H9 (cell line): ENCODE measurements around the gene DIO1. TPM values are rescaled to one million over a fixed set of nuclear protein-coding genes. Genes with fewer than 3 reads are reported as not detected.

ENCODE experiments used
- DNase-seq: peaks from one replicate; pipeline ENCODE4 v3.0.0-alpha.2; 2017
- H2AFZ ChIP-seq: one replicate; pipeline ENCODE4 v1.6.1; 2013; ENCODE audit warnings: mild to moderate bottlenecking, low read length, control low read depth, moderate library complexity
- H2AK5ac ChIP-seq: 2 replicates; pipeline ENCODE4 v1.6.1; 2013; ENCODE audit warnings: low read length, control low read depth, mixed read lengths; ENCODE audit not compliant: insufficient read length
- H2BK120ac ChIP-seq: one replicate; pipeline ENCODE4 v1.6.1; 2013; ENCODE audit warnings: low read depth, mild to moderate bottlenecking, low read length, control low read depth, inconsistent platforms; ENCODE audit not compliant: poor library complexity, severe bottlenecking
- H2BK12ac ChIP-seq: 2 replicates; pipeline ENCODE4 v1.6.1; 2013; ENCODE audit warnings: low read length, control low read depth, mixed read lengths, low read depth; ENCODE audit not compliant: insufficient read length
- H2BK15ac ChIP-seq: 2 replicates; pipeline ENCODE4 v1.6.1; 2013; ENCODE audit warnings: low read depth, low read length, control low read depth
- H2BK20ac ChIP-seq: one replicate; pipeline ENCODE4 v1.6.1; 2013; ENCODE audit warnings: low read depth, mild to moderate bottlenecking, low read length, control low read depth, inconsistent platforms; ENCODE audit not compliant: poor library complexity, severe bottlenecking
- H2BK5ac ChIP-seq: 2 replicates; pipeline ENCODE4 v1.6.1; 2013; ENCODE audit warnings: low read length, control low read depth, mixed read lengths; ENCODE audit not compliant: insufficient read length
- H3K14ac ChIP-seq: 2 replicates; pipeline ENCODE4 v1.6.1; 2013; ENCODE audit warnings: low read length, control low read depth; ENCODE audit not compliant: insufficient read depth
- H3K18ac ChIP-seq: 2 replicates; pipeline ENCODE4 v1.6.1; 2013; ENCODE audit warnings: low read depth, mild to moderate bottlenecking, mixed read lengths, low read length, control low read depth; ENCODE audit not compliant: insufficient read length
- H3K23ac ChIP-seq: 2 replicates; pipeline ENCODE4 v1.6.1; 2013; ENCODE audit warnings: low read length, control low read depth, mixed read lengths, low read depth; ENCODE audit not compliant: insufficient read length
- H3K23me2 ChIP-seq: 2 replicates; pipeline ENCODE4 v1.6.1; 2013; ENCODE audit warnings: low read depth, mild to moderate bottlenecking, mixed read lengths, low read length, control low read depth; ENCODE audit not compliant: insufficient read length, poor library complexity, severe bottlenecking
- H3K27ac ChIP-seq: 2 replicates; pipeline ENCODE4 v1.5.1; 2013; ENCODE audit warnings: low read length, control low read depth, mixed read lengths, low read depth; ENCODE audit not compliant: insufficient read length
- H3K27me3 ChIP-seq: 2 replicates; pipeline ENCODE4 v1.6.1; 2013; ENCODE audit warnings: low read length, control low read depth, inconsistent platforms; ENCODE audit not compliant: insufficient read depth
- H3K4ac ChIP-seq: 2 replicates; pipeline ENCODE4 v1.6.1; 2013; ENCODE audit warnings: low read depth, mild to moderate bottlenecking, control low read depth, inconsistent platforms, low read length, moderate library complexity
- H3K4me1 ChIP-seq: 2 replicates; pipeline ENCODE4 v1.6.1; 2013; ENCODE audit warnings: low read length, control low read depth, inconsistent platforms; ENCODE audit not compliant: insufficient read depth
- H3K4me2 ChIP-seq: 2 replicates; pipeline ENCODE4 v1.6.1; 2013; ENCODE audit warnings: low read length, control low read depth, mixed read lengths; ENCODE audit not compliant: insufficient read length, insufficient read depth
- H3K56ac ChIP-seq: 2 replicates; pipeline ENCODE4 v1.6.1; 2013; ENCODE audit warnings: low read depth, mild to moderate bottlenecking, mixed read lengths, low read length, control low read depth; ENCODE audit not compliant: insufficient read length
- H3K79me1 ChIP-seq: 2 replicates; pipeline ENCODE4 v1.6.1; 2013; ENCODE audit warnings: low read depth, mild to moderate bottlenecking, moderate library complexity, low read length, control low read depth, inconsistent platforms; ENCODE audit not compliant: insufficient read depth, poor library complexity, severe bottlenecking
- H3K79me2 ChIP-seq: 2 replicates; pipeline ENCODE4 v1.6.1; 2013; ENCODE audit warnings: low read length, control low read depth, inconsistent platforms; ENCODE audit not compliant: insufficient read depth
- H3K9ac ChIP-seq: 2 replicates; pipeline ENCODE4 v1.6.1; 2013; ENCODE audit warnings: low read length, control low read depth, mixed read lengths; ENCODE audit not compliant: insufficient read length; ENCODE audit errors: extremely low read depth
- H3K9me3 ChIP-seq: one replicate; pipeline ENCODE4 v1.6.1; 2013; ENCODE audit warnings: low read depth, low read length, inconsistent platforms; ENCODE audit not compliant: control insufficient read depth
- H3T11ph ChIP-seq: one replicate; pipeline ENCODE4 v1.6.1; 2013; ENCODE audit warnings: mild to moderate bottlenecking, low read length, control low read depth, inconsistent platforms
- H4K20me1 ChIP-seq: one replicate; pipeline ENCODE4 v1.6.1; 2013; ENCODE audit not compliant: control insufficient read depth, insufficient read length, insufficient read depth
- H4K5ac ChIP-seq: 2 replicates; pipeline ENCODE4 v1.6.1; 2013; ENCODE audit warnings: low read depth, mild to moderate bottlenecking, mixed read lengths, low read length, control low read depth; ENCODE audit not compliant: insufficient read length
- H4K8ac ChIP-seq: replicated peaks from 2 replicates; pipeline ENCODE4 v1.6.1; 2013; ENCODE audit warnings: low read length, control low read depth, mixed read lengths, low read depth; ENCODE audit not compliant: insufficient read length
- H4K91ac ChIP-seq: 2 replicates; pipeline ENCODE4 v1.6.1; 2013; ENCODE audit warnings: low read depth, mild to moderate bottlenecking, moderate library complexity, mixed read lengths, low read length, control low read depth; ENCODE audit not compliant: insufficient read length
- H3K27ac Mint-ChIP-seq, 3 experiments: 2 replicates in 2 of 3; 3 replicates in 1 of 3; pipeline ENCODE4 v1.8.0; 2020 to 2021; ENCODE audit warnings: mixed read lengths in 3 of 3, mild to moderate bottlenecking in 1 of 3, moderate library complexity in 1 of 3
- H3K27me3 Mint-ChIP-seq: 2 replicates; pipeline ENCODE4 v1.8.0; 2021; ENCODE audit warnings: low read depth, mild to moderate bottlenecking, moderate library complexity, mixed read lengths
- H3K36me3 Mint-ChIP-seq, 3 experiments: 2 replicates in 2 of 3; 3 replicates in 1 of 3; pipeline ENCODE4 v1.8.0; 2020 to 2021; ENCODE audit warnings: low read depth in 3 of 3, mixed read lengths in 3 of 3; ENCODE audit not compliant: insufficient read depth in 1 of 3
- H3K4me1 Mint-ChIP-seq, 2 experiments: 2 replicates each; pipeline ENCODE4 v1.8.0; 2020; ENCODE audit warnings: mixed read lengths in 2 of 2
- H3K4me3 Mint-ChIP-seq, 2 experiments: 2 replicates in 1 of 2; 3 replicates in 1 of 2; pipeline ENCODE4 v1.8.0; 2020 to 2021; ENCODE audit warnings: mild to moderate bottlenecking in 2 of 2, mixed read lengths in 2 of 2, moderate library complexity in 1 of 2
- H3K9me3 Mint-ChIP-seq, 2 experiments: 2 replicates in 1 of 2; 3 replicates in 1 of 2; pipeline ENCODE4 v1.8.0; 2020; ENCODE audit warnings: mild to moderate bottlenecking in 2 of 2, mixed read lengths in 2 of 2, moderate library complexity in 1 of 2
- CTCF ChIP-seq: fragments of 200-600 bp; sonication (generic); conservative IDR thresholded peaks from 3 replicates; pipeline ENCODE4 v1.8.0; 2021; ENCODE audit warnings: antibody characterized with exemption, mild to moderate bottlenecking
- WGBS: extraction: QIAGEN DNeasy Blood & Tissue Kit; methylation state at CpG from one replicate; pipeline ENCODE4 v1.1.7; 2013; ENCODE audit warnings: missing lambda C conversion rate, low lambda C conversion rate, mixed read lengths; ENCODE audit not compliant: insufficient read length; ENCODE audit errors: extremely low coverage; 5-methylcytosine and 5-hydroxymethylcytosine counted together
- total RNA-seq: library from RNA; stranded (reverse); gene quantifications from 2 replicates; pipeline ENCODE4 v1.2.1, GENCODE V29; 2021

Gene DIO1
- total RNA-seq, 1 experiment from 2014 or later = not detected

GRCh38 chr1:53891018-53891417 is 3.0 kb upstream of the DIO1 start:
- Mint-ChIP-seq H3K27ac (no peak overlapping the region), H3K9me3 (no peaks in the 10 kb centered on the region), H3K27me3 (peaks cover 10% of the 10 kb centered on the region), H3K4me3 (no peak overlapping the region), H3K4me1 (peaks cover 12 to 19% of the 10 kb centered on the region in 2 experiments), H3K36me3 (peaks cover 0 to 15% (median 4%) of the 10 kb centered on the region in 3 experiments; a peak in 3 of 7 replicates)
- H2AFZ ChIP-seq = no peak overlapping the region
- H3K18ac ChIP-seq = no peak overlapping the region
- H2BK120ac ChIP-seq = no peak overlapping the region
- no peak overlapping the region for H3K23ac ChIP-seq
- H3K27me3 ChIP-seq = no peaks in the 10 kb centered on the region
- H4K91ac ChIP-seq = no peak overlapping the region
- no peaks in the 10 kb centered on the region; the same call in 1 of the 2 replicates for H3K4me1 ChIP-seq
- no peak overlapping the region for H2BK20ac ChIP-seq
- H3K14ac ChIP-seq = no peak overlapping the region
- WGBS = no CpG with 5 or more reads among the region's 2 CpGs
- no peak overlapping the region for H2BK15ac ChIP-seq
- H2AK5ac ChIP-seq = no peak overlapping the region
- TF ChIP-seq CTCF = no peak
- H2BK5ac ChIP-seq = no peak overlapping the region
- no peak overlapping the region for H3T11ph ChIP-seq
- no peak overlapping the region for H3K9ac ChIP-seq
- H4K5ac ChIP-seq = no peak overlapping the region
- no peak overlapping the region for H4K8ac ChIP-seq
- H4K20me1 ChIP-seq = no peaks in the 10 kb centered on the region
- H2BK12ac ChIP-seq = no peak overlapping the region
- H3K27ac ChIP-seq = no peak overlapping the region
- no peak overlapping the region for H3K4ac ChIP-seq
- no peak overlapping the region for H3K4me2 ChIP-seq
- no peaks in the 10 kb centered on the region for H3K23me2 ChIP-seq
- DNase-seq = no peak
- H3K79me1 ChIP-seq = no peaks in the 10 kb centered on the region
- no peak overlapping the region for H3K56ac ChIP-seq
- H3K79me2 ChIP-seq = no peaks in the 10 kb centered on the region
- no peaks in the 10 kb centered on the region for H3K9me3 ChIP-seq
